Cardiac muscle cell (in vitro differentiated cells and primary cell): ENCODE measurements around the gene NSMCE1. TPM values are rescaled to one million over a fixed set of nuclear protein-coding genes. Genes with fewer than 3 reads are reported as not detected.

ENCODE experiments used
- DNase-seq, 2 donors: peaks; one replicate each; pipeline versions ENCODE4 v3.0.0 to v3.0.0-alpha.2; 2010 to 2017; ENCODE audit warnings: low read depth in 1 of 2, low spot score in 1 of 2
- H3K27ac ChIP-seq: fragments of 200-600 bp; sonication (generic); 2 replicates; pipeline ENCODE4 v1.5.1; 2016
- H3K27me3 ChIP-seq: fragments of 200-600 bp; sonication (generic); 2 replicates; pipeline ENCODE4 v1.6.0; 2016; ENCODE audit warnings: control low read depth
- H3K36me3 ChIP-seq: fragments of 200-600 bp; sonication (generic); 2 replicates; pipeline ENCODE4 v1.5.1; 2016; ENCODE audit warnings: control low read depth
- H3K4me1 ChIP-seq: fragments of 200-600 bp; sonication (generic); 2 replicates; pipeline ENCODE4 v1.8.1; 2017; ENCODE audit warnings: low read depth, mild to moderate bottlenecking, mixed run types
- H3K4me3 ChIP-seq: fragments of 200-600 bp; sonication (generic); 2 replicates; pipeline ENCODE4 v1.5.1; 2016; ENCODE audit warnings: mild to moderate bottlenecking
- H3K9me3 ChIP-seq: fragments of 200-600 bp; sonication (generic); 2 replicates; pipeline ENCODE4 v1.5.1; 2017; ENCODE audit warnings: low read depth, mild to moderate bottlenecking, control low read depth
- CTCF ChIP-seq: IDR thresholded peaks from 2 replicates; pipeline ENCODE4 v1.5.1; 2012; ENCODE audit warnings: low read depth, mild to moderate bottlenecking, low read length
- polyA plus RNA-seq: library from polyadenylated mRNA; unstranded; fragments of >200 nt; fragmentation: Nextera tagmentation; extraction: Ambion mirVana; gene quantifications from 2 replicates; pipeline ENCODE4 v1.2.1, GENCODE V29; 2016
- total RNA-seq: library from RNA; depleted of rRNA; stranded (reverse); fragments of >200 nt; gene quantifications from 2 replicates; pipeline ENCODE4 v1.2.3, GENCODE V29; 2016

The NSMCE1 gene
- total and polyA plus RNA-seq, 2 experiments from 2014 or later, result 23.4 to 28.2 TPM

- no peaks in the 10 kb centered on the region for H3K27me3 ChIP-seq
- H3K9me3 ChIP-seq, result no peaks in the 10 kb centered on the region
- H3K27ac ChIP-seq, result no peak overlapping the region
- no peak overlapping the region for H3K4me3 ChIP-seq
- no peaks in the 10 kb centered on the region for H3K36me3 ChIP-seq
- H3K4me1 ChIP-seq, result peaks cover 28% of the 10 kb centered on the region
- no peak for TF ChIP-seq CTCF
- no peak for DNase-seq
These were observed 22.1 kb downstream of the NSMCE1 start for GRCh38 chr16:27246439-27246838.

GRCh38 chr16:27245276-27246172 lies 23.0 kb downstream of the NSMCE1 start:
- H3K27me3 ChIP-seq, result no peaks in the 10 kb centered on the region
- H3K4me3 ChIP-seq, result no peak overlapping the region
- H3K4me1 ChIP-seq, result peaks cover 28% of the 10 kb centered on the region
- TF ChIP-seq CTCF, result no peak
- no peaks in the 10 kb centered on the region for H3K9me3 ChIP-seq
- no peaks in the 10 kb centered on the region for H3K36me3 ChIP-seq
- peak in 1 of 2 donors; percentile 85 for DNase-seq
- H3K27ac ChIP-seq, result no peak overlapping the region

GRCh38 chr16:27244363-27244755 lies 24.2 kb downstream of the NSMCE1 start:
- Histone ChIP-seq H3K27me3 (no peaks in the 10 kb centered on the region), H3K4me1 (peaks cover 28% of the 10 kb centered on the region), H3K27ac (no peak overlapping the region), H3K36me3 (no peaks in the 10 kb centered on the region), H3K4me3 (no peak overlapping the region), H3K9me3 (no peaks in the 10 kb centered on the region)
- no peak for TF ChIP-seq CTCF
- no peak for DNase-seq

GRCh38 chr16:27243725-27244362 lies 24.7 kb downstream of the NSMCE1 start:
- Histone ChIP-seq H3K4me3 (no peak overlapping the region), H3K9me3 (no peaks in the 10 kb centered on the region), H3K36me3 (no peaks in the 10 kb centered on the region), H3K27ac (no peak overlapping the region), H3K4me1 (peaks cover 28% of the 10 kb centered on the region), H3K27me3 (no peaks in the 10 kb centered on the region)
- no peak for DNase-seq
- no peak for TF ChIP-seq CTCF

- Histone ChIP-seq H3K9me3 (no peaks in the 10 kb centered on the region), H3K4me3 (no peak overlapping the region), H3K4me1 (peaks cover 30% of the 10 kb centered on the region), H3K27ac (no peak overlapping the region), H3K27me3 (no peaks in the 10 kb centered on the region), H3K36me3 (no peaks in the 10 kb centered on the region)
- TF ChIP-seq CTCF, result peak; percentile 2
- DNase-seq, result peak; percentile 61 to 86
These were observed 25.5 kb downstream of the NSMCE1 start for GRCh38 chr16:27242868-27243590.
